ENCODE measurements around the gene CNBD2. TPM values are rescaled to one million over a fixed set of nuclear protein-coding genes. Genes with fewer than 3 reads are reported as not detected.
"Not testable (repeated sequence)": the region's sequence is repeated elsewhere in the genome, so short reads cannot be mapped to it uniquely, and the experiment has no call there.

The CNBD2 gene
- polyA plus RNA-seq, 1 experiment: 2.4 TPM

DNA sequence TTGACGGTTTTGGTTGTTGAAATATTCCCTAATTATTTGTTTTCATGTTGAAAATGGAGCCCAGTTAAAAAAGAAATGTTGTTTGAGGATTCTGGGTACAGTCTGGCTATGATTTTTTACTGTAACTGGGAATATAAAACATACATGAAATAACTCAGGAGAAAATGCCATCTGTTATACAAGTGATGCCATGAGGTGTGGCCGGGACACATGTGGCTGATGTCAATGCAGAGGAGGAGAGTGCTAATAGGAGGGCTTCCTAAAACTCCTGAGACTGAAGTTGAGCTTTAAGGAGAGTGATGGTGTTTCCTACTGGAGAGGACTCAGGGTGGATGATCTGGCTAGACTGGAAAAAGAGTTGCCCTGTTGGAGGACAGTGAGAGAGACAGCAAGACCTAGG is 26.8 kb upstream of the CNBD2 start:
- DNase-seq (ENCODE audit: low read depth): no peak
- POLR2A ChIA-PET: no interaction called here
- CTCF ChIA-PET: interaction anchor here (1.8 to 4.1 kb wide), 2 partner anchors 12 to 93 kb away, joined by 3 to 18 read pairs; partner anchors contain the start of gene SCAND1
- no peaks in the 10 kb centered on the region for H3K27me3 ChIP-seq (ENCODE audit: control insufficient read depth, insufficient read depth, low read length)
- H3K36me3 ChIP-seq (ENCODE audit: control insufficient read depth, insufficient read depth, low read length): peaks cover 9% of the 10 kb centered on the region
- no peak overlapping the region for H3K4me3 ChIP-seq (ENCODE audit: low read depth, low read length)
- TF ChIP-seq, protein P1, sequence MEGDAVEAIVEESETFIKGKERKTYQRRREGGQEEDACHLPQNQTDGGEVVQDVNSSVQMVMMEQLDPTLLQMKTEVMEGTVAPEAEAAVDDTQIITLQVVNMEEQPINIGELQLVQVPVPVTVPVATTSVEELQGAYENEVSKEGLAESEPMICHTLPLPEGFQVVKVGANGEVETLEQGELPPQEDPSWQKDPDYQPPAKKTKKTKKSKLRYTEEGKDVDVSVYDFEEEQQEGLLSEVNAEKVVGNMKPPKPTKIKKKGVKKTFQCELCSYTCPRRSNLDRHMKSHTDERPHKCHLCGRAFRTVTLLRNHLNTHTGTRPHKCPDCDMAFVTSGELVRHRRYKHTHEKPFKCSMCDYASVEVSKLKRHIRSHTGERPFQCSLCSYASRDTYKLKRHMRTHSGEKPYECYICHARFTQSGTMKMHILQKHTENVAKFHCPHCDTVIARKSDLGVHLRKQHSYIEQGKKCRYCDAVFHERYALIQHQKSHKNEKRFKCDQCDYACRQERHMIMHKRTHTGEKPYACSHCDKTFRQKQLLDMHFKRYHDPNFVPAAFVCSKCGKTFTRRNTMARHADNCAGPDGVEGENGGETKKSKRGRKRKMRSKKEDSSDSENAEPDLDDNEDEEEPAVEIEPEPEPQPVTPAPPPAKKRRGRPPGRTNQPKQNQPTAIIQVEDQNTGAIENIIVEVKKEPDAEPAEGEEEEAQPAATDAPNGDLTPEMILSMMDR (IDR thresholded peaks at IDR 0.05; ENCODE audit: insufficient read depth, low read depth, low read length): no peak

DNA sequence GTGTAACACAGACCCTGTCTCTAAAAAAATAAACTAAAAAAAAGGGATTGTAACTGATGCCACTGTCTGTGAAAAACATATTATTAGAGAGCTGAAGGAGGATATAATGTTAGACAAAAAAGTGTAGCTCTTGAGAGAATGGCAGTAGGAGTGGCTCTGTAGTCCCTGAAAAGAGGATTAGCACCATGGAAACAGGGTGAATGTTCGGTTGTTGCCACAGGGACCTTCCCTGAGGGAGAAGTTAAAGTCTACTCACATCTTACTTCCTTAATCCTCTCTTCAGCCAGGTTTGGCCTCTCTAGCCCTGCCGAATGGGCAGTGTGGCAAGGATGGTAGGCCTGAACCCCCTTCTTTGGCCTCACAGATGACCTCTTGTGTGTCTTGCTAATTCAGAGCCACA is 26.1 kb upstream of the CNBD2 start:
- CTCF ChIA-PET: interaction anchor here (0.6 to 4.1 kb wide), 4 partner anchors 12 to 159 kb away, joined by 3 to 18 read pairs (median 4); partner anchors contain the start of gene SCAND1

DNA sequence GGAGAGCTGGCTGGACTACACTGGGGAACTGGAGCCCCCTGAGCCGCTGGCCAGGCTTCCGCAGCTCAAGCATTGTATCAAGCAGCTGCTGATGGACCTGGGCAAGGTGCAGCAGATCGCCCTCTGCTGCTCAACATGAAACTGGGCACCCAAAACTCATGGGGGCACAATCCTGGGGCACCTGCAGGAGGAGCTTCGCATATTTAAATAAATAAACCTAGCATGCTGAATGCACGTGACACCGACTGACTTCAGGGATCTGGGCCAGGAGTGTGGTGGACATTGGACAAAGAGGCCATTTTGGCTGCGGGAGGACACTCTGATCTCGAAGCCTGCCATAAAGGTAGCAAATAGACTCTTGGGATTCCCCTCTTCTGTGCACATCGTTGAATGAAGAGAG is 20.9 kb upstream of the CNBD2 start:
- TF ChIP-seq, protein P1 (IDR thresholded peaks at IDR 0.05; ENCODE audit: insufficient read depth, low read depth, low read length): peak; percentile 50
- ChIA-PET POLR2A (no interaction called here), CTCF (interaction anchor here (1.2 to 1.4 kb wide), 2 partner anchors 21 to 265 kb away, joined by 3 to 5 read pairs; no protein-coding TSS in a partner anchor)
- H3K4me3 ChIP-seq (ENCODE audit: low read depth, low read length): no peak overlapping the region
- H3K36me3 ChIP-seq (ENCODE audit: control insufficient read depth, insufficient read depth, low read length): peaks cover 3% of the 10 kb centered on the region
- no peaks in the 10 kb centered on the region for H3K27me3 ChIP-seq (ENCODE audit: control insufficient read depth, insufficient read depth, low read length)
- no peak for DNase-seq (ENCODE audit: low read depth)

More for the DNA sequence above, 26.1 kb upstream of the CNBD2 start:
- TF ChIP-seq, protein P1 (IDR thresholded peaks at IDR 0.05; ENCODE audit: insufficient read depth, low read depth, low read length): no peak
- no peak for DNase-seq (ENCODE audit: low read depth)
- Histone ChIP-seq H3K4me3 (ENCODE audit: low read depth, low read length) (no peak overlapping the region), H3K36me3 (ENCODE audit: control insufficient read depth, insufficient read depth, low read length) (peaks cover 11% of the 10 kb centered on the region), H3K27me3 (ENCODE audit: control insufficient read depth, insufficient read depth, low read length) (no peaks in the 10 kb centered on the region)
- POLR2A ChIA-PET: no interaction called here

DNA sequence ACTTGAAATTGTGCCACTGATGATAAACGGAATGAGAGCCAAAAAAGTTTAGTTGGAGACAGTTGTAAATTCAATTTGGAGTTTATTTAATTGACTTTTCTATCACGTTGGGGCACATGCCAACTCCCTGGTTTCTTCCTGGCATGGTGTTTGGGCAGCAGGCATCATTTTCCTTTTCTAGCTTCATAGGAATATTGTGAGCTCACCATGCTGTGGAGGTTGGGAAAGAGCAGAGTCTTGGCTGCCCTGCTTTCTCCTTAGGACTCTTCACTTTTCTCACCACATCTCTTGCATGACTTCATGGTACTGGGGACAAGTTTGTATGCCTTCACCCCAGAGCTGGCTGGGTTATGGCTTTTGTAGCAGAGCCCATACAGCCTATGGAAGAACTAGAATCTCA is 20.5 kb upstream of the CNBD2 start:
- POLR2A ChIA-PET: no interaction called here
- no peak for DNase-seq (ENCODE audit: low read depth)
- Histone ChIP-seq H3K4me3 (ENCODE audit: low read depth, low read length) (no peak overlapping the region), H3K27me3 (ENCODE audit: control insufficient read depth, insufficient read depth, low read length) (no peaks in the 10 kb centered on the region), H3K36me3 (ENCODE audit: control insufficient read depth, insufficient read depth, low read length) (peaks cover 3% of the 10 kb centered on the region)
- TF ChIP-seq, protein P1 (IDR thresholded peaks at IDR 0.05; ENCODE audit: insufficient read depth, low read depth, low read length): no peak
- CTCF ChIA-PET: interaction anchor here (1.2 to 1.4 kb wide), 2 partner anchors 21 to 265 kb away, joined by 3 to 5 read pairs; no protein-coding TSS in a partner anchor

DNA sequence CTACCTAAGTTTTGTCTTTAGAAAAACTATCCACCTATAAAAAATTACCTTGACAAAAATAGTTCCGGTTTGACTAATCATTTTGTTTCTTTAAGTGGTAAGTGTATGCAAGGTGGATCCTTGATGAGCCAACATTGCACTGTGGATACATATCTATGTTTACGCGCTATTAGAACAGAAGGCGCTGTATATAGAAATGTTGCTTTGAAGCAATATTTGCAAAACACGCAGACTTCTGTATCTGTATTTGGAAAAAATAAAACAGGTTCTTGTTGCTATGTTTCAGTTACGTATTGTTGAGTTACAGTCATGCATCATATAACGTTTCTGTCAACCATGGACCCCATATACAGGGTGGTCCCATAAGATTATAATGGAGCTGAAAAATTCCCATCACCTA is 18.3 kb upstream of the CNBD2 start:
- Histone ChIP-seq H3K4me3 (ENCODE audit: low read depth, low read length) (no peak overlapping the region), H3K27me3 (ENCODE audit: control insufficient read depth, insufficient read depth, low read length) (no peaks in the 10 kb centered on the region), H3K36me3 (ENCODE audit: control insufficient read depth, insufficient read depth, low read length) (peaks cover 3% of the 10 kb centered on the region)
- ChIA-PET POLR2A (no interaction called here), CTCF (no interaction called here)
- DNase-seq (ENCODE audit: low read depth): no peak
- TF ChIP-seq, protein P1 (IDR thresholded peaks at IDR 0.05; ENCODE audit: insufficient read depth, low read depth, low read length): no peak

DNA sequence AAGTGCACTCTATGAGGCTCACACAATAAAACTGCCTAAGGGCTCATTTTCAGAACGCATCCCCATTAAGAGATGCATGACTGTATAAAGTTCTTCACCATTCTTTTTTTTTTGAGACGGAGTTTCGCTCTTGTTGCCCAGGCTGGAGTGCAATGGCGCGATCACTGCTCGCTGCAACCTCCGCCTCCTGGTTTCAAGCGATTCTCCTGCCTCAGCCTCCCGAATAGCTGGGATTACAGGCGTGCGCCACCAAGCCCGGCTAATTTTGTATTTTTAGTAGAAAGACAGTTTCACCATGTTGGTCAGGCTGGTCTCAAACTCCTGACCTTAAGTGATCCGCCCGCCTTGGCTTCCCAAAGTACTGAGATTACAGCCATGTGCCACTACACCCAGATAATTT is 16.3 kb upstream of the CNBD2 start:
- H3K36me3 ChIP-seq (ENCODE audit: control insufficient read depth, insufficient read depth, low read length); H3K27me3 ChIP-seq (ENCODE audit: control insufficient read depth, insufficient read depth, low read length); DNase-seq (ENCODE audit: low read depth); H3K4me3 ChIP-seq (ENCODE audit: low read depth, low read length); POLR2A ChIA-PET: not testable (repeated sequence)
- CTCF ChIA-PET: interaction anchor here (1.0 to 3.1 kb wide), 3 partner anchors 9 to 204 kb away, joined by 3 to 18 read pairs (median 3); no protein-coding TSS in a partner anchor

All from BJ (cell line).